ENCODE results near the gene MTUS2. TPM values are rescaled to one million over a fixed set of nuclear protein-coding genes. Genes with fewer than 3 reads are reported as not detected.
A peak's percentile ranks its signal among the peaks of the same experiment; 100 is the strongest.

Gene MTUS2
- total and polyA plus RNA-seq, 2 of the 8 experiments (the other 6 are each of a cell fraction or from before 2014, with no cell fraction given): 0.18 to 0.80 TPM

DNA sequence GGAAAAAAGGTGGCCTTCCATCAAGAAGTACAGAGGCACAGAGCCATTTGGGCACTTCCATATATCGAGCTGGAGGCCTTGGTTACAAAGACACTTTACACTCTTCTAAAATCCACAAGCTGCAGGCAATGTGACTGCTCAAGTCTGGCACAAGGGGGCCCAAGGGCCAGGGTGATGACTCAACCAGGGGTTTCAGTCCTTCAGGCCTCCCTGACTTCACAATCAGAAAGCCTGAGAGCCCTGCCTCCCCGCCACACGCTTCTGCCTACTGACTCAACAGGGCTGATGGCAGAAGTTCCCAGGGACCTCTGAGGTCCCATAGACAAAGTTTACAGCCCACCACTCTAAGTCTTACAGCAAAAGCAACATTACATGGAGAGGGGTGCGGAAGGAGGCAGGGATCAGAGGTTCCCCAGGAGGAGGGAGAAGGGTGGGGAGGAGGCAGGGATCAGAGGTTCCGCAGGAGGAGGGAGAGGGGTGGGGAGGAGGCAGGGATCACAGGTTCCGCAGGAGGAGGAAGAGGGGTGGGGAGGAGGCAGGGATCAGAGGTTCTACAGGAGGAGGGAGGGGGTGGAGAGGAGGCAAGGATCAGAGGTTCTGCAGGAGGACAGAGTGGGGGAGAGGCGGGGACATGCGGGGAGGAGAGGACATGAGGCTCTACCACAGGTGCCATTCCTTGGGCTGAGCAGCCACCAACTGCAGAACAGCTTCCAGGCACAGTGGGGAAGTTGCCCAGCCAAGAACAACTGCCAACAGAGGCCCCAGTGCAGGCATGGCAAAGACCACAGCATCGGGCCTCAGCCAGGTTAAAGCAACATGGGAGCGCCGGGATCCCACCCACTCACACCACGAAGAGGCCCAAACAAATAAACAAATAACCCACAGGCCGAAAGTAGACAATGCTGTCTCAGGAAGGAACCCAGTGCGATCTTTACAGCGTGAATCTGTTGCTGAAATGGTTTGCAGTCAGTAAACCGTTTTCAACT, 723.4 kb downstream of the MTUS2 start (continued):
- peak in 2 of 3 experiments; percentile 24 to 30; a peak in 2 of 4 replicates for TF ChIP-seq CTCF (IDR thresholded peaks at IDR 0.05; ENCODE audit: control extremely low read depth in 1 of 3, insufficient read depth in 1 of 3, low read depth in 1 of 3, low read length in 3 of 3)
